Sciatic nerve (tissue), 2 donors: ENCODE data around the gene FAM240B. TPM values are rescaled to one million over a fixed set of nuclear protein-coding genes. Genes with fewer than 3 reads are reported as not detected.

Experiments used
- ATAC-seq: fragments of 200-7000 bp; cut with Tn5 transposase; one replicate; pipeline ENCODE4 v1.9.1; 2020; ENCODE audit warnings: mild to moderate bottlenecking, moderate library complexity
- DNase-seq: peaks from one replicate; pipeline ENCODE4 v3.0.0-alpha.2; 2020; ENCODE audit warnings: low spot score
- intact Hi-C: fragments of 100-400 bp; cut with DNase I; formaldehyde crosslinking; loops from one replicate; pipeline ENCODE4 v1.14.2; 2022
- total RNA-seq: library from RNA; stranded (reverse); fragmentation: NEBNext Ultra II Directional; extraction: Animal tissue kit (Norgen Biotek cat#: 25700); gene quantifications from one replicate; pipeline ENCODE4 v1.2.1, GENCODE V29; 2021
- donor health status: DM: no; HTN: no; CAD: no.
- donor health status: DM: no; HTN: no; CAD: no.

The FAM240B gene
- total RNA-seq, 1 donor from 2014 or later: not detected

DNA sequence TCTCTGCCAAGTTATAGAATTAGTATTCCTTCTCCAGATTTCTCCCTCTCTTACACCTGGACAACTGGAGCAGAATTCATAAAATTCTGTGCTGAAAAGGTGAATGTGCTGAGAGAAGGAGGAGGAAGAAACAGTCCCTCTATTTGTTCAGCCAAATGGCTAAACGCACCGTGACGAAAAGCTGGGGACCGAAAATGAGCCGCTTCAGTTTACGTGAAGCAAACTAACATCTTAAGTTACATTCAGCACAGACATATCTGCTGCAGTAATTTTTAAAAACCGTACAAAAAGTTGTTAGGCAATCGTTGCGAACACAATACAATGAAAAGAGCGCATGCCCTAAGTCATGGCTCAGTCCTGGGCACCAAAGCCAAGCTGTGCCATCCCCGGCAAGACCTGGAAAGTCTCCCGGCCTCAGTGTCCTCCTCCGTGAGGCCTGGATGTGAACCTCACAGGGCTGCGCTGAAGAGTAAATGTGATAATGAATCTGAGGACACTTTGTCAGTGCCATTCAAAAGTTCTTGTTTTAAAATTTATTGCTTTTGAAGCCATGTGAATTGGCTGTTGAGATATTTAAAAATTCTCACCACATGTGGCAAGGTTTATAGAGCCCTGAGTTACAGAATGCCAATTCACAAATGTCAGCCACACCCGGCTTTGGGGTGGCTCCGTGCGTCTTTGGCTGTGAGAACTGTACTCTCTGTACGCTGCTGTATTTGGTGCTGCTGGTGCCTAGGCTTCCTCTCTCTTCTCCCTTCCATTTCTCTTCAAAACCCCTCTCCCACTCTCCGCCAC is 46.3 kb downstream of the FAM240B start:
- ATAC-seq (no peak), DNase-seq (no peak)
- intact Hi-C loops: no loop called here

DNA sequence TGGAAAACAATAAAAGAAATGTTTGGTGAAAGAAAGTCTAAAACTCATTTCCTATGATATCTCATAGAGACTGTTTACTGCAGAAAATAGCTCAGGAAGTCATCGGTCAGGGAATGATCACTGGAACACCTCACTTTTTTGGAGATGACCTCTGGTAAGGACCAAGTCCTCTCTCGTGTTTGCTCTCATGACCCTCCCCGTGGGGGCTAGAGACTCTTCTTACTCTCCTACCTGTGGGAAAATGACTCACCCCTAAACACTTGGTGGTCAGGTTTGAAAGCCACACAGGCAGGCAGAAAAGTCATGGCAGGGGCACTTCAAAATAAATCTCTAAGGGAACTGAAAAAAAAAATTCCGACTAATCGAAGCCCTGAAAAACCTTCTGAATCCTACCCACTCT is 48.2 kb downstream of the FAM240B start:
- ATAC-seq (no peak), DNase-seq (no peak)
- intact Hi-C loops: no loop called here

DNA sequence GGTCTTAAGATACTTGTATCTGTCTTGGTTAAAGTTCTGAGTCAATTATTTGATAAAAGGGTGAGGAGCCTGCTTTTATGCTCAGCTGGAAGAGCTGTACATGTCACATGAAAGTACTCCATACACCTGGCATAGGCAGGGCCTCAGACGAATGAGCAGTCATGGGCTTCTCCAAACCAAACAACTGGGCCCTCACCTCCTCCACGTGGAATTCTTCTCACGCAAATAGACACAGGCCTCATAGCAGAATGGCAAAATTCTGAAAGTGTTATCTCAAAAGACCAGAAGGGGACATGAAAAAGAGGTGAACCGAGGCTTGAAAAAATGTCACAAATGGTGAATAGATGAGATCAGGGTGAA is 48.6 kb downstream of the FAM240B start:
- no peak for ATAC-seq
- intact Hi-C loops: no loop called here
- no peak for DNase-seq

DNA sequence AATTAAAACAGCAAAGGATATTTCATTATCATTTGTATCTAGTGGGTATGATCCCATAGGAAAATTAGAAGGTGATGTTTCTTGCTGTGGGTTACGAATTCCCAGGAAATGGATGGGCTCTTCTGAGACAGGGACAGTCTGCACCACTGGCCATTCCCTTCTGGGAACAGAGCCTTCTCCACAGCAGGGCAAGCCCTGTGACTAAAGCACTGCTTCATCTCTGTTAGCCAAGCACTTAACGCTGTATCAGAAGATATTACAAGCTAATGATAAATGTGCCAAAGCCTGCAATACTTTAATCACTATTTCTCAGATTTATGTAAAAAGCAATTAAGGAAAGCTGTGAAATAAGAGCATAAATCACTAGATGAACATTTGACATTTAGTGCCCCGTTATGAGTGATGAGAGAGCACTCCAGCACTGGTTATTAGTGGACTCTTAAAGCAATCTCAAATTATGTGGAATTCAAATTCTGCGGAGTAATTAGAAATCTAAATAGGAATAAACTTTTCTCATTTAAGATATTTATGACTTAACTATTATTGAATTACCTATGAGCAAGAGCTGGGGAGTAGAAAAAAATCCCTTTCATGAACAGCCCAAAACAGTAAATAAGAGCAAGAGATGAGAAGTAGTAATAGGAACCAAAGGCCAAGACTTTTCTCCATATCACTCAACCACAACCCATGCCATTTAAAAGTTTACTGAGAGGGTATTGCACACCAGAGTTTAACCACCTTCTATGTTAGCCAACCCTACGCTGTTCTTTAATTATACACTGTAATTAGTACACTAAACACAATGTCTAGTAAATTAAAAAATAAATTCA is 49.2 kb downstream of the FAM240B start:
- no peak for DNase-seq
- no peak for ATAC-seq
- intact Hi-C loops: no loop called here

DNA sequence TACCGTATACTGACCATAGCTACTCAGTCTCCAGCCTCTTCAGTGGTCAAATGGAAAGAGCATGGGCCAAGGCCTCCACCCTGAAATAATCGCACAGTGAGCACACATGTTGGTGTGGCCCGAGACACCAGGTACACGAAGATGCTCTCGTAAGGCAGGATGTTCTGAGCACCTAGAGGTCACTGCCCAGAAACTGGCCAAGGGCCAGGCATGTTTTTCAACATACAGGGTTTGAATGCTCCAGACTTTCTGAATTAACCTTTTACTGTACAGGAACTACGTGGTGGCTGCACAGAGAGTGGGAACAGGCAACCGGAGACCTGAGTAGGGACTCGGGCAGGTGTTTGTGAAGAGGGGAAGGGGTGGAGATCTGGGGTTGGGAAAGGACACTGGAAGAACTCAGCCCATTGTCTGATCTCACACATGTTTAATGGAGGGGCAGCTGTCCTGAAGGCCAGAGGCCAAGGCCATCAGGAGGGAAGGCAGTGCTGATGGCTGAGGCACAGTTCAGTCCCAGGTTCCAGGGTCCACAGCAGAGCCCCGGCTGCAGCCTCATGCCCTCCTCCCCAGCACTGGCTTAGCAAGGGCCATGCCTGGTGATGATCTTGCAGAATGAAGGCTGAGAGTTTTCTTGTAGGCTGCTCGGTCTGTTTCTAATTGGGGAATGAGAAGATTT is 51.0 kb downstream of the FAM240B start:
- no peak for ATAC-seq
- intact Hi-C loops: no loop called here
- DNase-seq: no peak

DNA sequence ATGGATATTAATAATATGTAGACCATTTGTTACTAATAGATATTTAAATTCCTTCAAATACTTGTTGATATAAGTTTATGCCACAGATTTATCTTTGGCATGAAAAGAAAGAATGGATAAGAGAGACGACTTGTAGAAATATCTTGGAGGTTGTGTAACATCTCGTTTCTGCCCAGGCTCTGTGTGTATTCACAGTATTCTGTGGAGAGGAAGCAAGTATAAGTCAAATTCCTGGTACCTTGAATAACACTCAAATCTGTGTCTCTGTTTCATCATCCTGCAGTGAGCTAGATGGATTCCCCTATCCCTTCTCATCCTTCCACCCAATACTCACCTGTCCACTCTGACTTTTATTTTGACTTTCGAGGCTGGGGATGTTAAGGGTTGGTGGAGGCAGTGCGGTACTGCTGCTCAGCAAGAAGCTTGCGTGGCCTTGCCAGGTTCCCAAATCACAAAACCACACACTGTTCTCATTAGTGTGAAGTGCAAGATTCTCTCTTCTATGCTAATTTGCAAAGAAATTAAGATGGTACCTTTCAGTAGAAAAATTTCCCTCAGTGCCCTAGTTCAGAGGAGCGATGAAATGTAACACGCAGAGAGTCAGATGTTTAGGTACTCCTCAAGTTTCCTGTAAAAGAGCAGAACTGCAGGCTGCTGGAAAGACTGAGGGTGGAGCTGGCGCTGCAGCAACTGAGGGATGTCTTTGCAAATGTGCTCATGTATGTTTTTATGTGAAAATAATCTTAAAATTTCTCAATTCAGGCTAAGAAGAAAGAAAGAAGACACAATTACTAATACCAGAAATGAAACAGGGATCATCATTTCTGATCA is 57.0 kb downstream of the FAM240B start:
- intact Hi-C loops: no loop called here
- DNase-seq (no peak), ATAC-seq (no peak)

DNA sequence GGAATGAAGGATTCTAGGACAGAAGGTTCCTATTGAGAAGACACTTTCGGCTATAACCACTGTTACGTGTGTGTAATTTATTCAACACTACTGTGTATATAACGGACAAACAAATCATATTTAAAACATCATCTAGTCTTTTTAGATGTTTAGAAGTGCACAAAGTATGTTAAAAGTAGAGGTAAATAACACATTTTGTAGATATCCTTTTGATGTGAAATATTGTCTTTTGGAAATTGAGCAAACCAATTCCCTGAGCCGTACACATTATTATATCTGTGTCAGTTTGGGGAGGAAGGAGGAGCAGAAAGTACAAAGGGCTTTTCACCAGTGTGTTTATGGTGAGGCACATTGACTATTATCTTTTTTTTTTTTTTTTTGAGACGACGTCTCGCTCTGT is 60.4 kb downstream of the FAM240B start:
- intact Hi-C loops: no loop called here
- ATAC-seq: no peak

DNA sequence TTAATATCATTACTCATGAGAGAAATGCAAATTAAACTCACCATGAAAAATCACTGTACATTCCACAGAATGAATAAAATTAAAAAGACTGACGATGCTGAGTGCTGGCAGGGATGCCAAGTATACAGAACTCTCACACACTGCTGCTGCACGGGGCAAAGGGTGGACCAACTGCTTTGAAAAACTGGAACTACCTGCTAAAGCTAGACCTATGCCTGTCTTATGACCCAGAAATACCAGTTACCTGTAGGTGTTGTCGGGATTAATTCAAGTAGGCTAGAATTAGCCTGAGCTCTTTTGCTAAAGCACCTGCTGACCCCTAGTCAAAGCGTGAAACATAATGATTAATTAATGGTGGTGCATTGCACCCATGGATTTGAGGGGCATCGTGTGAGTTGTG is 63.0 kb downstream of the FAM240B start:
- DNase-seq: no peak
- intact Hi-C loops: no loop called here
- no peak for ATAC-seq

More for the DNA sequence above, 60.4 kb downstream of the FAM240B start:
- no peak for DNase-seq

DNA sequence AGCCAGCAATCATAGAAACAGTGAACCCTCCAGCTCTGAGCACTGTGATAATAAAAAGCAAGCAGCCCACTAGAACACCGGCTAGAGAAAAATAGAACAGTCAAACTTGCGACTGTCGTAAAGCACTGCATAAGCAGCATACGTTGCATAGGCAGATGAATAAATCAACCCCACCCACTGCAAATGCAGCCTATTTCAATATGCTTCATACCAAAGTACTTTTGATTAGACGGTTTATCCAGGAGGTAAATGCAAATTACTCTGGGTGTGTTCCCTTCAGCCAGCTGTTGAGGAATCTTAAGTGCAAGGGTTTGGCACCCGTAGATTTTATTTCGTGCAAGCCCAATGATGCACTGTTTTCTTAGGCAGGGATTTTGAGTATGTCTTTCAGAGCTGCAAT is 67.4 kb downstream of the FAM240B start:
- intact Hi-C loops: no loop called here
- ATAC-seq: no peak
- DNase-seq: no peak

DNA sequence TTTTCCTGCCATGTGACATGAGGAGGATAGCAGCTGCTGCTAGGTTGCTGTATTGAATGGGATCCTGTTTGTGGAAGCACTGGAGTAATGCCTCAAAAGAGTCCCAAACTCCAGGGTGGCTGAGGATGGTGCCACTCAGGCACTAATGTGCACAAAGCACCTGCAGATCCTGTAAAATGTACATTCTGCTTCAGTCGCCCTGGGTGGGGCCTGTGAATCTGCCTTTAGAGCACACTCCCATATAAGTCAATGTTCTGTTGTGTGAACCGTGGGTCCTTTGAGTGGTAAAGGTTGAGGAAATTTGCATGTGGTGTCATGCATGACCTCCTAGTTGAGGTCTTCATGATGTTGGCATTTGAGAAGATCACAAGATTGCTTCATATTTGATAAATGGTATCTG is 67.9 kb downstream of the FAM240B start:
- no peak for DNase-seq
- ATAC-seq: no peak
- intact Hi-C loops: no loop called here

DNA sequence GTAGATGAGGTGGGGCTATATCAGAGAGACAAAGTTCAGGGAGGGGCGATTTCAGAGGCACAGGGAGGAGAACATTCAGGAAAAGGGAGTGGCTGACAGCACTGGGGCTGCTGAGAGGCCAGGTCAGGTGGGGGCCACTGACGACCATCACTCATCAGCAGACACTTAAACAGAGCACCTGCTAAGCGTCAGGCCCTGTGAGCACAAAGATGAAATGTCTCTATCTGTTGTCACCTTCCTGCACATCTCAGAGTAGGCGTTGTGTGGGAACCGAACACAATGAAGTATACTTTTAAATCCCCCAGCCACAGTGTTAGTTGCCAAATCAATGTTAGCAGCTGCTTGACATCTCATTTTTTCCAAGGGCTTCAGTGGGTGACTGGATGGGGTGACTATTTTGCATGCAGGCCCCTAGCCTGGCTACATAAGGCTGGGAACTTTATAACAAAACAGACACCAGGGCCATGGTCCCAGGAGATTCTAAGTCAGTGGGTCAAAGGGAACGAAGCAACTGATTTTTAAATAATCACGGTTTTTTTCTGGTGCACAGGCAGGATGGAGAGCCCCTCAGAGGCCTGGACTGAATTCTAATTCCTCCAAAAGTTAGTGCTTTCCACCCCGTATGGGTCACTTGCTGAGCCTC is 68.4 kb downstream of the FAM240B start:
- no peak for DNase-seq
- intact Hi-C loops: no loop called here
- no peak for ATAC-seq

DNA sequence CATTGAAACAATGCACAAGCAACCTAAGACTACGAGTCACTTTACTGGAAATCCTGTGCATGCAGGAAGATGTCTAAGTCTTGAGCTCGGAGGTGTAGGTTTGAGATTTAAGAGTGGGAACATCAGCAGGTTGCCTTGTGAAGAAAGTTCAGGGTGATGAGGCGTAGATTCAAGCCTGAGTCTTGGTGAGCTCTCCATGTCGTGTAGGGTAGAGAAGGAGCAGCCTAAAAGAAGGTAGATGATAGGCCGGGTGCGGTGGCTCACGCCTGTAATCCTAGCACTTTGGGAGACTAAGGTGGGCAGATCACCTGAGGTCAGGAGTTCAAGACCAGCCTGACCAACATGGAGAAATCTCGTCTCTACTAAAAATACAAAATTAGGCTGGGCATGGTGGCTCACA is 69.4 kb downstream of the FAM240B start:
- ATAC-seq (no peak), DNase-seq (no peak)
- intact Hi-C loops: no loop called here

DNA sequence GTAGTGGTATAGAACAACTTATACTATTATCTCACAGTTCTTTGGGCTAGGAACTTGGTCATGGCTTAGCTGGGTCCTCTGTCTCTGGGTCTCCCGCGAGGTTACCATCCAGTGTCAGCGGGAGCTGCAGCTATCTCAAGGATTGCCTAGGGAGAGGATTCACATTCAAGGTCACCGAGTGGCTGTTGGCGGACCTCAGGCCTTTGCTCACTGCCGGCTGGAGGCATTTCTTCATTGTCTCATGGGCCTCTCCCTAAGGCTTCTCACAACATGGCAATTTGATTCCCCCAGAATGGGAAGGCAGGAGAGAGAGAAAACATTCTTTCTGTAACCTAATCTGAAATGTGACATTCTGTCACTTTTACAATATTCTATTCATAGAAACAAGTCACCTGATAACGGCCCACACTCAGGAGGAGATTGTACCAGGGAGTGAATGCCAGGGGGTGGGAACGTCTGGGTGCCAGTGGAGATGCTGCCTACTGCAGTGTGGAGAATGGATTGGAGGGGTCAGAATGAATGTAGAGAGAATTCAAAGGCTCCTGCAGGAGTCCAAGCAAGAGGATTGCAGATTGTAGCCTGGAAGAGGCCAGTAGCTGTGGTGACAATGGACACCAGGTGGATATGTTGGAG is 70.1 kb downstream of the FAM240B start:
- intact Hi-C loops: no loop called here
- no peak for DNase-seq
- ATAC-seq: no peak

DNA sequence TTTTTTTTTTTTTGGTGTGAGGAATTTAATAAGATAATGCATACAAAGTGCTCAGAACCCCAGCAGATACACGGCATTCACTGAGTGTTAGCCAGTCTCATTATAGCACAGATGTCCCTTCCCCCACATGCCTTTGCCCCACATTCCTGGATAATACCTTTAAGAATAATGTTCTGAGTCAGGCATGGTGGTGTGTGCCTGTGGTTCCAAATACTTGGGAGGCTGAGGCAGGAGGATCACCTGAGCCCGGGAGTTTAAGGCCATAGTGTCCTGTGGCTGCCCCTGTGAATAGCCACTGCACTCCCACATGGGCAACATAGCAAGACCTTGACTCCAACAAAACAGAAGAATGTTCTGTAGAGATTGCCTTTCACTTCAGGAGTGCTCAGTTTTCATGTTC is 75.3 kb downstream of the FAM240B start:
- no peak for DNase-seq
- no peak for ATAC-seq
- intact Hi-C loops: no loop called here
